ENCODE results near the gene PTAFR.

DNA sequence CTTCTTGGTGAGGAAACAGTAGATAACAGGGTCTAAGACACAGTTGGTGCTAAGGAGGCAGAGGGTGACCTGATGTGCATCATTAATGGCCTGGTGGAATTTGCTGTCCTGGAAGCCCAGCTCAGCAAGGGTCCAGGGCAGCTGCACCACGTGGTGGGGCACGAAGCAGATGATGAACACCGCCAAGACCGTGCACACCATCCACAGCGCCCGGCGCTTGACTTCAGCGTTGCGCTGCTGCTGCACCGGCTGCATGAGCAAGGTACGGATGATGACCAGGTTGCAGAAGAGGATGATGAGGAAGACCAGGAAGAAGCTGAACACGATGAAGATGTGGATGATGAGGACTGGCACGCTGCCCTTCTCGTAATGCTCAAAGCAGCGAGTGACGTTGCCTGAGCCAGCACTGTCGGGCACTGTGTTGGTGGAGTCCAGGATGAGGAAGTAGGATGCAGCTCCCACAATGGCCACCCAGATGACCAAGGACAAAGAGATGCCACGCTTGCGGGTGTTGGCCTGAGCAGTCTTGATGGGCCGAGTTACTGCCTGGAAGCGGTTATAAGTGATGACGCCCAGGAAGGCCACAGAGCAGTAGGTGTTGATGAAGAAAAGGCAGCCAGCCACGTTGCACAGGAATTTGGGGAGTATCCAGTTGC is 26.2 kb downstream of the PTAFR start:
- TF ChIP-seq, protein P1, sequence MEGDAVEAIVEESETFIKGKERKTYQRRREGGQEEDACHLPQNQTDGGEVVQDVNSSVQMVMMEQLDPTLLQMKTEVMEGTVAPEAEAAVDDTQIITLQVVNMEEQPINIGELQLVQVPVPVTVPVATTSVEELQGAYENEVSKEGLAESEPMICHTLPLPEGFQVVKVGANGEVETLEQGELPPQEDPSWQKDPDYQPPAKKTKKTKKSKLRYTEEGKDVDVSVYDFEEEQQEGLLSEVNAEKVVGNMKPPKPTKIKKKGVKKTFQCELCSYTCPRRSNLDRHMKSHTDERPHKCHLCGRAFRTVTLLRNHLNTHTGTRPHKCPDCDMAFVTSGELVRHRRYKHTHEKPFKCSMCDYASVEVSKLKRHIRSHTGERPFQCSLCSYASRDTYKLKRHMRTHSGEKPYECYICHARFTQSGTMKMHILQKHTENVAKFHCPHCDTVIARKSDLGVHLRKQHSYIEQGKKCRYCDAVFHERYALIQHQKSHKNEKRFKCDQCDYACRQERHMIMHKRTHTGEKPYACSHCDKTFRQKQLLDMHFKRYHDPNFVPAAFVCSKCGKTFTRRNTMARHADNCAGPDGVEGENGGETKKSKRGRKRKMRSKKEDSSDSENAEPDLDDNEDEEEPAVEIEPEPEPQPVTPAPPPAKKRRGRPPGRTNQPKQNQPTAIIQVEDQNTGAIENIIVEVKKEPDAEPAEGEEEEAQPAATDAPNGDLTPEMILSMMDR (IDR thresholded peaks at IDR 0.05) = no peak
- no peak for TF ChIP-seq POLR2A (IDR thresholded peaks at IDR 0.05)

Measured in lower leg skin (tissue), 3 donors.